T-helper 17 cell (primary cell): ENCODE data around the gene ANKRD24. TPM values are rescaled to one million over a fixed set of nuclear protein-coding genes. Genes with fewer than 3 reads are reported as not detected.
A peak's percentile ranks its signal among the peaks of the same experiment; 100 is the strongest.
"Not testable (repeated sequence)": the region's sequence is repeated elsewhere in the genome, so short reads cannot be mapped to it uniquely, and the experiment has no call there.

Source experiments
- ATAC-seq: fragments of 150-1000 bp; cut with Tn5 transposase; 2 replicates; pipeline ENCODE4 v1.10.0; 2021; ENCODE audit warnings: mild to moderate bottlenecking, moderate library complexity
- DNase-seq, 3 donors: peaks; one replicate each; pipeline versions ENCODE4 v3.0.0 to v3.0.0-alpha.2; 2020 to 2021
- H3K9me3 ChIP-seq: one replicate; pipeline ENCODE4 v1.7.0; 2013; ENCODE audit warnings: low read length, mild to moderate bottlenecking; ENCODE audit not compliant: control insufficient read depth, poor library complexity, severe bottlenecking
- H3K27ac Mint-ChIP-seq: one replicate; pipeline ENCODE4 v1.8.0; 2022; ENCODE audit warnings: mild to moderate bottlenecking, moderate library complexity, mixed read lengths
- H3K27me3 Mint-ChIP-seq: one replicate; pipeline ENCODE4 v1.8.0; 2022; ENCODE audit warnings: mixed read lengths
- H3K36me3 Mint-ChIP-seq: one replicate; pipeline ENCODE4 v1.8.0; 2022; ENCODE audit warnings: low read depth, mixed read lengths
- H3K4me1 Mint-ChIP-seq: one replicate; pipeline ENCODE4 v1.8.0; 2022; ENCODE audit warnings: mild to moderate bottlenecking, mixed read lengths
- H3K4me3 Mint-ChIP-seq: one replicate; pipeline ENCODE4 v1.8.0; 2022; ENCODE audit warnings: mild to moderate bottlenecking, moderate library complexity, mixed read lengths
- total RNA-seq, 4 donors: library from RNA in 2 of 4; stranded (reverse) in 2 of 4; gene quantifications; one replicate each; pipeline ENCODE4 v1.2.3 and lab custom pipeline; 2022 to 2026

The ANKRD24 gene
- total RNA-seq, 2 donors from 2014 or later, result 0.75 to 0.91 TPM

GRCh38 chr19:4154571-4155312 lies 27.7 kb upstream of the ANKRD24 start:
- Mint-ChIP-seq H3K27me3 (peaks cover 6% of the 10 kb centered on the region), H3K4me1 (peaks cover 14% of the 10 kb centered on the region), H3K4me3 (no peak overlapping the region), H3K27ac (no peak overlapping the region), H3K36me3 (no peaks in the 10 kb centered on the region)
- H3K9me3 ChIP-seq, result no peaks in the 10 kb centered on the region
- ATAC-seq, result no peak
- no peak for DNase-seq

- ATAC-seq (no peak), DNase-seq (no peak)
- H3K4me1 Mint-ChIP-seq, result peaks cover 9% of the 10 kb centered on the region
- H3K27ac Mint-ChIP-seq, result no peak overlapping the region
- no peaks in the 10 kb centered on the region for H3K9me3 ChIP-seq
- H3K4me3 Mint-ChIP-seq, result no peak overlapping the region
- H3K36me3 Mint-ChIP-seq, result no peaks in the 10 kb centered on the region
- no peaks in the 10 kb centered on the region for H3K27me3 Mint-ChIP-seq
These were observed 25.3 kb upstream of the ANKRD24 start for GRCh38 chr19:4157164-4157563.

GRCh38 chr19:4157971-4158370 lies 24.5 kb upstream of the ANKRD24 start:
- peak overlapping the region; percentile 62 for H3K27ac Mint-ChIP-seq
- not testable (repeated sequence) for ATAC-seq, H3K9me3 ChIP-seq, DNase-seq, H3K4me1 Mint-ChIP-seq, H3K27me3 Mint-ChIP-seq, H3K4me3 Mint-ChIP-seq, H3K36me3 Mint-ChIP-seq

GRCh38 chr19:4161415-4162077 lies 20.9 kb upstream of the ANKRD24 start:
- no peaks in the 10 kb centered on the region for H3K9me3 ChIP-seq
- Mint-ChIP-seq H3K4me3 (no peak overlapping the region), H3K27me3 (no peaks in the 10 kb centered on the region), H3K36me3 (no peaks in the 10 kb centered on the region), H3K4me1 (peaks cover 2% of the 10 kb centered on the region), H3K27ac (no peak overlapping the region)
- DNase-seq, result no peak
- no peak for ATAC-seq

GRCh38 chr19:4164262-4164661 lies 18.2 kb upstream of the ANKRD24 start:
- DNase-seq (no peak), ATAC-seq (no peak)
- Mint-ChIP-seq H3K27ac (no peak overlapping the region), H3K27me3 (peaks cover 9% of the 10 kb centered on the region), H3K4me1 (peaks cover 2% of the 10 kb centered on the region), H3K4me3 (no peak overlapping the region), H3K36me3 (peaks cover 3% of the 10 kb centered on the region)
- H3K9me3 ChIP-seq, result no peaks in the 10 kb centered on the region

- Mint-ChIP-seq H3K4me1 (peaks cover 4% of the 10 kb centered on the region), H3K36me3 (peaks cover 3% of the 10 kb centered on the region), H3K27ac (no peak overlapping the region), H3K27me3 (peaks cover 14% of the 10 kb centered on the region), H3K4me3 (no peak overlapping the region)
- H3K9me3 ChIP-seq, result no peaks in the 10 kb centered on the region
- DNase-seq, result no peak
- no peak for ATAC-seq
These were observed 10.8 kb upstream of the ANKRD24 start for GRCh38 chr19:4171676-4172075.

GRCh38 chr19:4172861-4173473 lies 9.5 kb upstream of the ANKRD24 start:
- Mint-ChIP-seq H3K4me1 (peaks cover 4% of the 10 kb centered on the region), H3K4me3 (peak overlapping the region; percentile 36), H3K36me3 (peaks cover 3% of the 10 kb centered on the region), H3K27ac (no peak overlapping the region), H3K27me3 (peaks cover 14% of the 10 kb centered on the region)
- DNase-seq (peak; percentile 58 to 75 (median 67)), ATAC-seq (peak; percentile 87)
- H3K9me3 ChIP-seq, result no peaks in the 10 kb centered on the region

GRCh38 chr19:4173479-4174212 lies 8.8 kb upstream of the ANKRD24 start:
- DNase-seq (no peak), ATAC-seq (no peak)
- Mint-ChIP-seq H3K4me1 (peaks cover 4% of the 10 kb centered on the region), H3K4me3 (no peak overlapping the region), H3K27me3 (peaks cover 8% of the 10 kb centered on the region), H3K27ac (no peak overlapping the region), H3K36me3 (no peaks in the 10 kb centered on the region)
- no peaks in the 10 kb centered on the region for H3K9me3 ChIP-seq

GRCh38 chr19:4174213-4174894 lies 8.1 kb upstream of the ANKRD24 start:
- H3K27ac Mint-ChIP-seq, result no peak overlapping the region
- H3K9me3 ChIP-seq, result no peaks in the 10 kb centered on the region
- H3K27me3 Mint-ChIP-seq, result peaks cover 5% of the 10 kb centered on the region
- no peak overlapping the region for H3K4me3 Mint-ChIP-seq
- peaks cover 7% of the 10 kb centered on the region for H3K4me1 Mint-ChIP-seq
- ATAC-seq (no peak), DNase-seq (no peak)
- H3K36me3 Mint-ChIP-seq, result peaks cover 2% of the 10 kb centered on the region

- ATAC-seq (no peak), DNase-seq (no peak)
- Mint-ChIP-seq H3K4me1 (peaks cover 12% of the 10 kb centered on the region), H3K27ac (no peak overlapping the region), H3K36me3 (peaks cover 3% of the 10 kb centered on the region), H3K27me3 (peaks cover 5% of the 10 kb centered on the region), H3K4me3 (no peak overlapping the region)
- no peaks in the 10 kb centered on the region for H3K9me3 ChIP-seq
These were observed 7.4 kb upstream of the ANKRD24 start for GRCh38 chr19:4174895-4175668.

- ATAC-seq (no peak), DNase-seq (no peak)
- Mint-ChIP-seq H3K27ac (no peak overlapping the region), H3K36me3 (peaks cover 3% of the 10 kb centered on the region), H3K4me1 (peaks cover 15% of the 10 kb centered on the region), H3K4me3 (no peak overlapping the region), H3K27me3 (peaks cover 5% of the 10 kb centered on the region)
- no peaks in the 10 kb centered on the region for H3K9me3 ChIP-seq
These were observed 6.9 kb upstream of the ANKRD24 start for GRCh38 chr19:4175669-4175931.

- Mint-ChIP-seq H3K4me1 (peaks cover 22% of the 10 kb centered on the region), H3K36me3 (peaks cover 3% of the 10 kb centered on the region), H3K27me3 (peaks cover 5% of the 10 kb centered on the region), H3K27ac (no peak overlapping the region), H3K4me3 (no peak overlapping the region)
- no peaks in the 10 kb centered on the region for H3K9me3 ChIP-seq
- no peak for ATAC-seq
- DNase-seq, result no peak
These were observed 5.3 kb upstream of the ANKRD24 start for GRCh38 chr19:4177146-4177545.
